ENCODE results near the gene PTBP1.

DNA sequence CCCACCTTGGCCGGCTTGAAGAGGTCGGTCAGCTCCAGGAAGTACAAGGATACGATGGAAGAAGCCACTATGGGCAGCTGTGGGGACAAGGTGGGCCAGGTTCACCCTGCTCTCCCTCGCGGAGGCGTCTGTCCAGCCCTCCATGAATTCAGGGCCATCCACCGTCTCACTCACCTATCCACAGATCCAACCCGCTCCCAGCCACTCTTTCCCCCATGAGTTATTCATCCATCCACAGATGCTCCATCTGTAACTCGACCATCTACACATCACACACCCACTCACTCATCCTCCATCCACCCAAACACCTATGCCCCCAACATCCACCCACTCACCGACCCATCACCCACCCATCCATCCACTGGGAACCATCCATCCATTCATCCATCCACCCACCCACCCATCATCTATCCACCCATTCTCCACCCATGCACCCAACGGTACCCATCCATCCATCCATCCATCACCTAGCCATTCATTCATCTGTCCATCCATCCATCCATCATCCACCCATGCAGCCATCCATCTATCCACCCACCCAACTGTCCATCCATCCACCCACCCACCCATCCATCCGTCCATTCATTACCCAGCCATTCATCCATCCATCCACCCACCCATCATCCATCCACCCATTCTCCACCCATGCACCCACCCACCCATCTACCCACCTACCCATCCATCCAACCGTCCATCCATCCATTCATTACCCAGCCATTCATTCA, 18.7 kb downstream of the PTBP1 start:
- TF ChIP-seq, protein P1, sequence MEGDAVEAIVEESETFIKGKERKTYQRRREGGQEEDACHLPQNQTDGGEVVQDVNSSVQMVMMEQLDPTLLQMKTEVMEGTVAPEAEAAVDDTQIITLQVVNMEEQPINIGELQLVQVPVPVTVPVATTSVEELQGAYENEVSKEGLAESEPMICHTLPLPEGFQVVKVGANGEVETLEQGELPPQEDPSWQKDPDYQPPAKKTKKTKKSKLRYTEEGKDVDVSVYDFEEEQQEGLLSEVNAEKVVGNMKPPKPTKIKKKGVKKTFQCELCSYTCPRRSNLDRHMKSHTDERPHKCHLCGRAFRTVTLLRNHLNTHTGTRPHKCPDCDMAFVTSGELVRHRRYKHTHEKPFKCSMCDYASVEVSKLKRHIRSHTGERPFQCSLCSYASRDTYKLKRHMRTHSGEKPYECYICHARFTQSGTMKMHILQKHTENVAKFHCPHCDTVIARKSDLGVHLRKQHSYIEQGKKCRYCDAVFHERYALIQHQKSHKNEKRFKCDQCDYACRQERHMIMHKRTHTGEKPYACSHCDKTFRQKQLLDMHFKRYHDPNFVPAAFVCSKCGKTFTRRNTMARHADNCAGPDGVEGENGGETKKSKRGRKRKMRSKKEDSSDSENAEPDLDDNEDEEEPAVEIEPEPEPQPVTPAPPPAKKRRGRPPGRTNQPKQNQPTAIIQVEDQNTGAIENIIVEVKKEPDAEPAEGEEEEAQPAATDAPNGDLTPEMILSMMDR (IDR thresholded peaks at IDR 0.05): no peak
- TF ChIP-seq EZH2 (IDR thresholded peaks at IDR 0.05; ENCODE audit: borderline replicate concordance, insufficient read depth, low read depth, low read length, poor library complexity, severe bottlenecking): no peak

Data from B cell (primary cell).